ENCODE results near the gene OLFM4.

OLFM4 gene

DNA sequence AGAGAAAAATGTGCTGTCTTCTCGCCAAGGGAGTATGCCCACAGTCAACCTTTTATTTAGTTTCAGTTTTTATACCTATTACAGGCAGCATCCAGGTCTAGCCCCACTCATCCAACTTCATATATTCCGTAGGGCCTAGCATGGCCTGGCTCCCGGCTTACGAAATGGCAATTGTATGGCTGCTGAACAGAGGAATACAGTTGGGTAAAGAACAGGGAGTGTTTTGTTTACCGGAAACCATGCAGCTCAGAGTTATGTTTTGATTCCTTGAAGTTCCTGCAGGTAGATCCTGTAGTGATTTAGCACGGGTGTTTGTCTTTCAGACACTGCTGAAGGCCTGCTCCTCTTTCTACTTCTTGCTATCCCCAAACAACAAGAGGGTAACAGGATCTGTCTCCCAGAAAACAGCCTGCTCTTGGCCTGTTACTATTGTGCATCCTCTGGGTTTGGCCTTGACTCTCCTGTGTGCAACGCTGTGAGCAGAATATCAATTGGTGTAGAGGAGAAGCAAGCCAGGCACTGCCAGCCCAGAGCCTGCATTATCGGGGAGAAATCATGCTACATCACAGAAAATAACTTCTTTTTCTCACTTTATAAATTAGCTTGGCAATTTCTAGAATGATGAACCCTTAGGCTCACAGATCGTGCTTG is 32.4 kb downstream of the OLFM4 start:
- DNase-seq (ENCODE audit: extremely low spot score, insufficient read length, low read depth) = no peak
- FAIRE-seq = no peak

DNA sequence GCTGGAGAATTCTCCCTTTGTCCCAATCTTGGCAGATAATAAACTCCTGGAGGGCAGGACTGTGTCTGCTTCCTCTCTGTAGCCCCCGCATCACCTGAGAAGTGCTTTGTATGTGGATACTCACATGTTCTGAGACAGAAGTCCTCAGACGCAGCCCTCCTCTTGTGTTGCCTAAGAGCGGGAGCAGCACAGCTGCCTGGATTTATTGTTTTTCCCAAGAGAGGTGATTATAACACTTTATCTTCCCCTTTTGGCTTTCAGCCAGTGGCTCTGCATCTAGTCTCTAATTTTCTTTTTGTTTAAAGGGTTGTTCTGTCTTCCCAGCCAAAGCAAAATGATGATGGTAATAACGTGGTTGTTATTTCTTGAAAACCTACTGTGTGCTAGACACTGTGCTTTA is 36.1 kb downstream of the OLFM4 start:
- no peak for DNase-seq (ENCODE audit: extremely low spot score, insufficient read length, low read depth)
- no peak for FAIRE-seq

DNA sequence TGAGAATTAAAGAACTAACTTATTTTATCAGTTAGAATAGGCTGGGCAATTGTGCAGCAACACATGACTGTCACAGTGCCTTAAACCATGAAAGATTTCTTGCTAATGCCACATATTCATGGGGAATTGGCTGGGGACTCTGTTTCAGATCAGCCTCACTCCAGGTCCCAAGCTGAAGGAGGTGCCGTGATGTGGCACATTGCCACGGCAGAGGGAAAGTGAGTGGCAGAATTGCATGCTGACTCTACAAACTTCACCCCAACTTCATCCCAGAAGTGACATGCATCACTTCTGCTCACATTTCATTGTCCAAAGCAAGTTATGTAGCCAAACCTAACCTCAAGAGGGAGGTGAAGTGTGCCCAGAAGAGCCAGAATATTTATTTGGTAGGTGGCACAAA is 37.8 kb downstream of the OLFM4 start:
- DNase-seq (ENCODE audit: extremely low spot score, insufficient read length, low read depth) = no peak
- FAIRE-seq = no peak

DNA sequence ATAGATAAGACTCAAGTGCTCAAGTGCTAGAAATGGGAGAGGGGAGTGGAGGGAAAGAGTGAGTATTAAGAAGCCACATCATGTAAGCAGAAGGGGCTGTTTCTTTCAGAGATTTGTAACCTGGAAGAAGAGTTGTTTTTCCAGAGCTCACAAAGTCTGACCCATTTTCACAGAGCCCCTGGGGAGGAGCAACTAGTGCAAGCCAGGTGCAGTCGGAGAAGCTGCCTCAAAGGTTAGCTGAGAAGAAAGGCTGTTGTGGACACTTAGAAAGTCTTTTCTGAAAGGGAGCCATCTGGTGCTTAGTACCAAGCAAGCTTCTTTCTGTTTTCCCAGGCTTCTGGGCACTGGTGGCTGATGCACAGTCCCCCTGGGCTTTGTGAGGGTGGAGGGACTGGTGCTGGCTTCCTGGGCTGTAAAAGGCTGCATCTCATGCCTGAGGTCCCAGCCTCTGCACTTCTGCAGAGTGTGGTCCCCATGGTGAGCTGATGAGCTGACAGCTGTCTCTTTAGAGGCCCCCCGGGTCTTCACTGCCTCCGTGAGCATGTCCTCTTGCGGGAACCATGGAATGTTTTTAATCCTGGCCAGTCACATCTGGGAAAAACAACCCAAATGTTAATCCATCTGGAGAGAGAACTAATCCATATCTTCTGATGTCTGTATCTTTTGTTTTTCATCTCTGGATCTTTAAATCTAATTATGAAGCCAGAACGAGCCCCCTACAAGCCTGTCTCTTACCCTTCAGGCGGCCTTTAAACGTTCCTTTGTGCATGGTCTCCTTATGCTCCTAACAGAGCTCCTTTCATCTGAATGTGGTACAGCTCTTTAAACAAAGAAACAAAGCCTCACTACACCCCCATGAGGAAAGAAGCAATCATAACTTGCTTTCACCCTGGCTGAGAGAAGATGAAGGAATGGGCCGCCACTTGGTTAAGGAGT is 40.2 kb downstream of the OLFM4 start:
- FAIRE-seq = no peak
- DNase-seq (ENCODE audit: extremely low spot score, insufficient read length, low read depth) = no peak

DNA sequence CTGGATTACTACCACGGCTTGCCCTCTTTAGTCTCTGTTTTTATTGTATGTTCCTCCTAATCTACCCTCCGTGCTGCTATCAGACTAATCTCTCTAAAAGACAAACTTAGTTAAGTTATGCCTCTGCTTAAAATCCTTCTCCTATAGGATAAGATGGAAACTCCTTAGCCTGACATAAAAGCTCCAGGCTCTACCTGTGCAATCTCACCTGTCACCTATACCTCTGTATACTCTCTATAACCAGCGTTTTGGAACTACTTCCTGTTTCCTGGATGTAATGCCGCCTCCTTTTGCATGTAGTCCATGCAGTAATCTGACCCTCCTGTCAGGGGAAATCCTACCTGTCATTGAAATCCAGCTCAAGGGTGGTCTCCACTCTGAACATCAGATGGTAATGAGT is 41.2 kb downstream of the OLFM4 start:
- DNase-seq (ENCODE audit: extremely low spot score, insufficient read length, low read depth) (no peak), FAIRE-seq (no peak)

- FAIRE-seq (no peak), DNase-seq (ENCODE audit: extremely low spot score, insufficient read length, low read depth) (no peak)
These were observed 45.1 kb downstream of the OLFM4 start for GRCh38 chr13:53073711-53074110.

DNA sequence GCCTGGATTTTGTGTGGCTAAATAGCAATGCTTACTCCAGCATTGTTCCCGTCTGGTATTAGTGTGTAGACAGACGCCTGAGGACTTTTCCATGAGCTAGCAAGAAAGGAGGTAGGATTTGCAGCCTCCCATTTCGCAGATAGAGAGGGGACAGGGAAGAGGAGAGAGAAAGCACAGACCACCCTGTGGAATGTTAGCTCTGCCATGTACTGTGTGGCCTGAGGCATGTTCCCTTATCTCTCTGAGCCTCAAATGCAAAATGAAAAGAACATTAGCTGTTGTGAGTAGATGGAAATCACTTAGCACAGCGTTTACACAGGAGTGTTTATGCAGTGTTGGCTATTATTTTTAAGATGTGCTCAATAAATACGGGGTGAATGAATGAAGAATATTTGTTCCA is 45.5 kb downstream of the OLFM4 start:
- no peak for DNase-seq (ENCODE audit: extremely low spot score, insufficient read length, low read depth)
- no peak for FAIRE-seq

GRCh38 chr13:53075356-53076041 is 46.9 kb downstream of the OLFM4 start:
- no peak for DNase-seq (ENCODE audit: extremely low spot score, insufficient read length, low read depth)
- FAIRE-seq = no peak

DNA sequence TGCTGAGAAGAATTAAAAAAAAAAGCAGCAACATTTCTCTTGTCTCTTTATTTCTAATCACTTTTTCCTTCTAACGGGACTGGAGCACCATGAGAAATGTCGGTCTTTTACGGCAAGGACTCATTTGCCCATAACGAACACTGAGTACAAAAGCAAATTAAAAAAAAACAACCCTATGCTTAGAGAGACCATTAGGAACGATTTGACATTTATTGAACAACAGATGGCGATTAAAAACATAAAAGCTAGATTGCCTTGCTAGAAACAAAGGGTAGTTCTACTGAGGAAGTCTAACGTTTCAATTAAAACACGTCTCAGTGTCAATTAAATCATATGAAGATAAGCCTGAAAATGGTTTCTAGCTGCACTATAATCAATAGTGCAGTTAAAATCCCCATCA is 51.1 kb downstream of the OLFM4 start:
- FAIRE-seq = no peak

DNA sequence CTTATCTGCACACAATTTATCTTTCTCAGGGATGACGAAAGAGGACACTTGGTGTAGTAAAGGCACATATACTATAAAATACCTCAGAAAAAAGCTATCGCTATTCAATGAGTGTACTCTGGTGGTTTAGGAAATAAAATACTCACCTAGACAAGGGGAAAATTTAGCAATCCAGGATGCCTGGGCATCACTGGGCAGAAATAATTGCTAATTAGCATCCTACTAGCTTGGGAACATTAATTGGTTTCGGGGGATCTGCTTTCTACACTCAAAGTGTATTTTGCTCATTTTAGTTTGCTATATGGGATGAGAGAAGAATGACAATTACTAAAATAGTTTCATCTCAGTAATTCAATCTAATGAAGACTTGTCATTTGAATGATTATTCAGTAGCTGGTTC is 60.3 kb downstream of the OLFM4 start:
- FAIRE-seq = no peak
- DNase-seq (ENCODE audit: extremely low spot score, insufficient read length, low read depth) = no peak

More for the DNA sequence above, 51.1 kb downstream of the OLFM4 start:
- DNase-seq (ENCODE audit: extremely low spot score, insufficient read length, low read depth) = no peak

DNA sequence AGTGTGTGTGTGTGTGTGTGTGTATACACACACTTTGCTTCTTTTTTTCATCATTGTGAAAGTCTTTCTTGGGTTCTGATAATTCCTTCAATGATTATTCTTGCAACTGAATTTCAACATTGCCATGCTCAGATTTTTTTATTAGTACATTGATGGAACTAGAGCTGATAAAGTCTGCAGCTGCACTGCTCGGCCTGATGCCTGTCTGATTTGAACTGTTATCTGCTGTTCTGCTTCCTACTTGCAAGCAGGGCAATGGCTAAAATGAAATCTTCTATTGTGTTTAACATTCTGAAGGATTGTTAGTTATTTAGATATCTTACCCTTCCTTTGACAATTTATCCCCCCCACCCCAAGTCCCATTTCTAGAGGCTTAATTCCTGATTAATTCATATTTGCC is 61.3 kb downstream of the OLFM4 start:
- FAIRE-seq (no peak), DNase-seq (ENCODE audit: extremely low spot score, insufficient read length, low read depth) (no peak)

- no peak for DNase-seq (ENCODE audit: extremely low spot score, insufficient read length, low read depth)
- no peak for FAIRE-seq
These were observed 61.8 kb downstream of the OLFM4 start for GRCh38 chr13:53090461-53090860.

GRCh38 chr13:53092931-53093330 is 64.3 kb downstream of the OLFM4 start:
- DNase-seq (ENCODE audit: extremely low spot score, insufficient read length, low read depth) = no peak
- no peak for FAIRE-seq

GRCh38 chr13:53098455-53098854 is 69.8 kb downstream of the OLFM4 start:
- FAIRE-seq (no peak), DNase-seq (ENCODE audit: extremely low spot score, insufficient read length, low read depth) (no peak)

DNA sequence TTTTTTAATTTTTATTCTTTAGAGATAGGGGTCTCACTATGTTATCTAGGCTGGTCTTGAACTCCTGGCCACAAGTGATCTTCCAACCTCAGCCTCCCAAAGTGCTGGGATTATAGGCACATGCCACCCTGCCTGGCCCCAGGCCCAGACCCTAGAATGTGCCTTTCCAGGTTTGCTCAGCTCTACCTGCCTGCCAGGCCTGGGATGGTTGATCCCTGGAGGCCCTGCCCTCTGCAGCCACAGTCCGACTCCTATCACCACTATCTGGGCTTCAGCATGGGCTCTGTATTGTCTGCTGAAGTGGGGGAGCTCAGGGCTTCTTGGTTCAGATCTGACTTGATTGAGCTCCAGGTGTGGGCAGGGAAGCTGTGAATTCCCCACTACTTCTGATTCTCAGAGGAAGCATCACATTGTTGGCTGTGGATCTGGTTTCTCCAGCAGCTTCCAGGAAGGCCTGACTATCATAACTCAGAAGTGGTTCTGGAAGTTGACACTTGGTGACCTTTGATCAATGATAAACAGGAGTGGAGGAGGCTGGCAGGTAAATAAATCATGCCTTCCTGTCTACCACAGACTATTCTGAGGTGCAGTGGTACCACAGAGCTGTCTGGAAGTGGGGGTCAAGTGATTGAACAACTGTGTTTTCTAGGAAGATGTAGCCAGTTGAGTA is 71.9 kb downstream of the OLFM4 start:
- DNase-seq (ENCODE audit: extremely low spot score, insufficient read length, low read depth) (no peak), FAIRE-seq (no peak)
